A673 (cell line): ENCODE results near the gene PLXDC2.

Experiments
- CTCF ChIP-seq: fragments of 300-800, 200-600 bp; sonication (generic); conservative IDR thresholded peaks from 2 replicates; pipeline ENCODE4 v1.5.1; 2017; ENCODE audit warnings: low read depth, mild to moderate bottlenecking, antibody characterized with exemption, low read length, moderate library complexity, mixed read lengths
- EZH2 ChIP-seq: fragments of 200-600 bp; sonication (generic); IDR thresholded peaks from 2 replicates; pipeline ENCODE4 v1.6.1; 2017; ENCODE audit warnings: borderline replicate concordance, low read depth, mild to moderate bottlenecking, mixed read lengths, antibody characterized with exemption, low read length; ENCODE audit not compliant: poor library complexity, severe bottlenecking

- TF ChIP-seq CTCF: no peak
- TF ChIP-seq EZH2: no peak
These were observed 12.2 kb downstream of the PLXDC2 start for GRCh38 chr10:19828278-19829049.
